HG03354 (cell line): Measurements from ENCODE around the gene CPN2.

Experiments
- ATAC-seq: cut with Tn5 transposase; IDR thresholded peaks from one replicate; pipeline ENCODE4 v1.9.1; 2021; ENCODE audit warnings: mild to moderate bottlenecking; ENCODE audit not compliant: unreplicated experiment, poor library complexity, severe bottlenecking

Gene CPN2

DNA sequence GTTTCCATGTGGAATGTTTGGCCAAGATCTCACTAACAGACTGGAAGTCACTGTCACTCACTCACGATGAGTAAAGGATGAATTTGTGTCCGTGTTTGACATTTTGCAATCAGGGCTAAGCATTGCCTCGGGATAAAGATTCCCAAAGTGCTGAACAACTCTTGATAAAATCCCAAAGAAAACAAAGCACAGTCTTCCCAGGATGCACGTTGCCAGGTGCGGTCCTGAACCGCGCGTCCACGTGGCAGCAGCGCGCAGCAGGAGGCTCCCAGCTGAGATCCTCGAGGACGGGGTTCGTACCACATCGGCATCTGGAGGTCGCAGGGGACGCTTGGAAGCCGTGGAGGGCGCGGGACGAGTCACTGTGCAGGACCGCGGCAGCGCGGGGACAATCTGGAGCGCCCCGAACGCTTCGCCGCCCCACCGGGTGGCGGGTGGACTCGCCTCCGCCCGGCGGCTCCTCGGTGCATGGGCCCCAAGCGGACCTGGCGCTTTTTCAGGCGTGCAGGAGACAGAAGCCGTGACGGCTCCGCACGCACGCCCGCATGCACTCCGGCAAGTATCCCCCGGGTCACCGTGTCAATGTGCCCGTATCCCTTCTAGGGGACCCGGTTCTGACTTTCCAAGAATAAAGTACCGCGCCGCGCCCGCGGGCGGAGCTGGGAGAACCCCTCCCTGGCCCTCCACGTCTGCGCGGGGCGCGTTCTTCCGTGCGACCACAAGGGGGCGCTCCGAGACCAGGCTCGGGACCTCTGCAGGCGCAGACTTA is 17.7 kb downstream of the CPN2 start:
- ATAC-seq = peak; percentile 93

DNA sequence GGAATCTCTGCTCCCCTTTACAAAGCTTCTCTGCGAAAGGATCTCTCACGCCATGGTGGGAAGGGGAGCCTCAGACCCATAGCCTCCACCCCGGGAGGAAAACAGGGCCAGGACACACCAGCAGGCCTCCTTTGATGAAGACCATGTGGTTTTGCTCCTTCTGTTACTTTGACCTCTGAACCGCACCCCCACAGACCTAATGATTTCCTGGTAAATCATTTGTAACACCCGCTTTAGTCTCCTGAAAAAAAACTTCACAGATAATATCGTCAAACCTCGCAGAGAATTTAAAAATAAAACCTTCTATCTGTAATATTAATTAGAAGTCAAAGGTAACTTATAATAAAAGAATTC is 18.3 kb downstream of the CPN2 start:
- ATAC-seq = no peak

DNA sequence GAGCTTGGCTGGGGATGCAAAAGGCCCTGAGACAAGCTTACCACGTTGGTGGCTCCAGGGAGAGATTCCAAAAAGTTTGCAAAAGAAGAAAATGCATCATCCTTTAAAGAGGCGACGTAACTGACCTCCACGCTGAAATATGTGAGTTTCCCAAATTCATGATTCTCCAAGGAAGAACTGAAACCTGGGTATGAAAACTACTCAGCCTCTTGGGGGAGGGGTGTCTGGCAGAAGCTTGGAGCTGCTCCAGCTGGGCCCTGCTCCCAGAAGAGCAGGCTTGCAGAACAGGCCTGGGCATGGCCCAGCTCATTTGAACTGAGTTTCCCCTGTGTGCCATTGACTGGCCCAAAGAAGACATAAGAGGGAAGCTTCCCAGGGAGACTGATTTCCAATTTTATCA is 20.5 kb downstream of the CPN2 start:
- no peak for ATAC-seq

DNA sequence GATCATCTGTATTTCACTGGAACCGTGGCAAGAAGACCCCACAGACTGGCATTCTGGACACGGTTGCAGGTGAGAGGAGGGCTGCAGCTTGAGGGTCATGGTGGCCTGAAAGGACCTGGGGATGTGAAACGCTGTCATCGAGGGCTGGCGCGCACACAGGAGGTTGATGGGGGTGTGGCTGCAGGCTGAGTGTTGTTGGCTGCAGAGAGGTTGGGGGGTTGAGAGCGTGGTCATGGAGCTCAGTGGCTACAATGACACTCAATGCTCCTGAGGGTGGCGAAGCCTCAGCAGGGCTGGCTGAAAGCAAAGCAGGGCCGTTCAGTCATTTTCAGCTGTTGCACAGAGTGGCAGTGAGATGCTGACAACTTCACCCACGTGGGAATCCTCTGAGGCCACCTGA is 21.0 kb downstream of the CPN2 start:
- no peak for ATAC-seq

DNA sequence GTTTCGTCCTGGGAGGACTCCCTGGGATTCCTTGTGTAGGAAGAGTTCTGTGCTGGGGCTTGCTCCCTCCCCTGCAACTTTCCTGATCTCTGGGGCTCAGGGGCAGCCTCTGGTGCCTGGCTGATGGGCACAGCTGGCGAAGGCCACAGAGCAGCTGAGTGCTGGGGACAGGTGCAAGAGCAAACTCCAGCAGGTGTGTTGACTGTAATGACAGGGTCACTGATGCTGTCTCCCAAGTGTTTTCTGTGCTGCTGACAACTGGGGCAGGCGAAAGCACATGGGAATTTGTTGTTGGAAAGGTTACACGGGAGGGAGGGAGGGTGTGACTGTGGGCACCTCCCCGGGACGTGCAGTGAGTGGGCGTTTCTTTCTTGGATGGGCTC is 21.6 kb downstream of the CPN2 start:
- no peak for ATAC-seq

DNA sequence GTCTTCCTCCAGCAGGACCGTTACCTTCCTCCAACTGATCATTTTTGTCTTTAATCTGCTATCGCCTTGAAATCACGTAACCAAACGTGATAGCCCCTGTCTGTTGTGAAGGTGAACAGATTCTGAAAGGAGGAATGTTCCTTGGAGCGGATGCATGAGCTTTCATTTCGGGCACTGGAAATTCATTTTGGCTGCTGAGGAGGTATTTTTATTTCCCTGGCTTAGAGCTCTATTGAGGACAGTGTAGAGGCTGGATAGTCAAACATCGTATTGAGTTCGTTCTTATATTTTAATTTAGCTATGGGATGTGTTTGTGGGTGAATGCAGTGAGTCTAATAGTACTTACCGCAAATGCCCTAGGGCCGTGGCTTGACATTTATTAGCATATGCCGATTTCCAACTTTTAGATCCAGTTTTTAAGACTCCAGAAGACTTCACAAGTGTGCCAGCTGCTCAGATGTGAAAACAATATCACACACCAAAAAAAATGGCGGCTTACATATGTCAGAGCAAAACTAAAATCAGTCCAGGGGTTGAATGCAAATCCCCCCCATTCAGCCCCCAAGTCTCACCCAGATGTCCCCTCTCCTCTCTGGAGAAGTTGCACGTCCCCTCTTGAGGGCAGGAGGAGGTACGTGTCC is 22.1 kb downstream of the CPN2 start:
- no peak for ATAC-seq

DNA sequence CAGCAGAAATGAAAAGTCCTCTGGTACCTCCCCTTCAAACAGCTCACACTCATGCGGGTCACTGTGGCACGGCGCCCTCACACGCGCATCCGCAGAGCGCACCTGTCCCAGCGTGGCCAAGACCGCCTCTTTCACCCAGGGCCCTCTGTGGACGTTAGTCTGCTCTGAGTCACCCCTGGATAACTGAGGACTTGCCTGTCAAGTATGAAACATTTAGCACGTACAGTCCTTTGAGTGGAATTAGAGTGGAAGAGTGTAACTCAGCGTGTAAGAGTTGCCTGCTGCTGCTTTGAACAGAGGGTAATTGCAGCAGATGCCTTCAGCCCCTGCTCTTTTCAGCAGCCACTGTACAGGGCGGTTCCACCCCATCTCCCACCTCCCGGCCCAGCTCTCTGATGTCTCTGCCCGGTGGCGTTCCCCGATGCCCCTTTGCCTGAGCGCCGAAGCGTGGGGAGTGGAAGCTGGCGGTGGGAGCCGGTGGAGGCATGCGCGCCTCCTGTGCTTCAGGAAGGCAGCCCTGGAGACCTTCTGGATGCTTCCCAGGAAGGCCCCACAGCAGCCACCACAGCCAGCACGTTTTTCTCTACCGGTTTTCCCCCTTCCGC is 23.0 kb downstream of the CPN2 start:
- no peak for ATAC-seq

DNA sequence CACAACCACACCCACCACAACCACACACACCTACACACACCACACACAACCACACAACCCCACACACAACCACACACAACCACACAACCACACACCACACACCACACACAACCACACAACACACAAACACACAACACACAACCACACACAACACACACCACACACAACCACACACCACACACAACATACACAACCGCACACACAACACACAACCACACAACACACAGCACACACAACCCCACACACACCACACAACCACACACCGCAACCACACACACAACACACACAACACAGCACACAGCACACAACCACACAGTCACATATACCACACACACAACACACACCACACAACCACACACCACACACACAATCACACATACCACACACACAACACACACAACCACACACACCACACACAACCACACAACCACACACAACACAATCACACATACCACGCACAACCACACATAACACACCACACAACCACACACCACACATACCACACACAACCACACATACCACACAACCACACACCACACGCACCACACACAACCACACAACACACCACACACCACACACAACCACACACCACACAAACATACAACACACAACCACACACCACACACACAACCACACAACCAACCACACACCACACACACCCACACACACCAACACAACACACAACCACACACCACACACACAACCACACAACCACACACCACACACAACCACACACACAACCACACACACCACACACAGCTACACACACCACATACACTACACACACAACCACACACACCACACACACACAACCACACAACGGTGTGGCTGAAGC is 23.7 kb downstream of the CPN2 start:
- ATAC-seq = no peak

DNA sequence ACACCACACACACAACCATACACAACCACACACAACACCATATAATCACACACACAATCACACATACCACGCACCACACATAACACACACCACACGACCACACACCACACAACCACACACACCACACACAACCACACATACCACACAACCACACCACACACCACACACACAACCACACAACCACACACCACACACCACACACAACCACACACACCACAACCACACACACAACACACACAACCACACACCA is 24.2 kb downstream of the CPN2 start:
- no peak for ATAC-seq

DNA sequence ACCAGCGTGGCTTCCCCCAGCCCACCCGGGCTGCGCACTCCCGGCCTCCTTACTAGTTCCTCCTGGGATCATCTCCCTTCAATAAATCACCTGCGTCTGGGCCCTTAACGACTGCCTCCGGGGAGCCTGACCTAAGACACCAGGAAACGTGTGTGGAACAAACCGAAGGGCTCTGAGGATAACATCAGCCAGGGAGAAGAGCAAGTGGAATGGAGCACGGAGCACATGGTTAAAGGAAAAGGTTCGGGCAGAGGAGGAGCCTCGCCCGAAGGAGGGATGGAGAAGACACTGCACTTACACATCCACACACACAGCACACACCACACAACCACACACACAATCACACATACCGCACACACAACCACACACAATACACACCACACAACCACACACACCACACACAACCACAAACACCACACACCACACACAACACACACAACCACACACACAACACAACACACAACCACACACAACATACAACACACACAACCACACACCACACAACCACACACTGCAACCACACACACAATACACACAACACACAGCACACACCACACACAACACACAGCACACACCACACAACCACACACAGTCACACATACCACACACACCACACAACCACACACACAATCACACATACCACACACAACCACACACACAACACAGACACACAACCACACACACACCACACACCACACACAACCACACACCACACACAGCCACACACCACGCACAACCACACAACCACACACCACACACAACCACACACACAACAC is 24.7 kb downstream of the CPN2 start:
- ATAC-seq = no peak

DNA sequence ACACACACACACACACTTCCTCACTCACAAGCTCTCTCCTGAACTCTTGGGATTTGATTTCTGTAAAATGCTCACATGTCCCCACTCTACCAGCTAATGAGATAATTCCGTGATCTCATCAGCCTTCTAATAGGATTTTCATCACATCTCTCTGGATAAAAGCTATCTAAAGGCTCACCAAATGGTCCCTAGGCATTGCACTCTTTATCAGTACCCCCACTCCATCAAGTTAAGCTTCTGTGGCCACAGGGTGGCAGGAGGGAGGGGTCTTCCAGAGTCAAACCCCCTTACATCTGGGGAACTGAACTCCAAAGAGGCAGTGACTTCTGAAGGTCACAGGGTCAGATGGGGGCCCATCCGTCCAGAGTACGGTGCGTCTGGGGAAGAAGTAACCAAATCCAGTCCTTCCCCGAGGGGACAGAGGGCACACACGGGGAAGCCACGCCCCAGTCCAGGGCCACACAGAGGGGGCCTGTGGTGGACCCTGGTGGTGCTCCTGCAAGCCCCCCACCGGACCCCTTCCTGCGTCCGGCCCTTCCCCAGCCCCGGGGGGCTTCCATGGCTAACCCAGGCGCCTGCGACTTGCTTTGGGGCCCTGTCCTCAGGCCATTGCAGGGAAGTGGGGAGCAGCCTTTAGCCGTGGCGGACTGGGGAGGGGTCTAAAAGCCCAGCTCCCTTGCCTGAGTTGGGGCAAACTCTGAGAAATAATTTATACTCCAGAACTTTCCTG is 25.5 kb downstream of the CPN2 start:
- ATAC-seq = no peak

DNA sequence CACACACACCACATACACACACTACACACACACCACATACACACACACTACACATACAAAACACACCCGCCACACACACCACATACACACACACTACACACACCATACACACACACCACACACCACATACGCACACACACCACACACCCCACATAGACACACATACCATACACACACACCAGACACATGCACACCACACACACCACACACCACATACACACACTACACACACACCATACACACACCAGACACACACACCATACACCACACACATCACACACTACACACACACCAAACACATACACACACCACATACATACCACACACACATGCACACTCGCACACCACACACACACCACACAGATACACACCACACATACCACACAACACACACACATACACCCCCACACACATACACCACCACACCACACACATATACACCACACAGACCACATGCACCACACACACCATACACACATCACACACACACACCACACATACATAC is 26.3 kb downstream of the CPN2 start:
- no peak for ATAC-seq

DNA sequence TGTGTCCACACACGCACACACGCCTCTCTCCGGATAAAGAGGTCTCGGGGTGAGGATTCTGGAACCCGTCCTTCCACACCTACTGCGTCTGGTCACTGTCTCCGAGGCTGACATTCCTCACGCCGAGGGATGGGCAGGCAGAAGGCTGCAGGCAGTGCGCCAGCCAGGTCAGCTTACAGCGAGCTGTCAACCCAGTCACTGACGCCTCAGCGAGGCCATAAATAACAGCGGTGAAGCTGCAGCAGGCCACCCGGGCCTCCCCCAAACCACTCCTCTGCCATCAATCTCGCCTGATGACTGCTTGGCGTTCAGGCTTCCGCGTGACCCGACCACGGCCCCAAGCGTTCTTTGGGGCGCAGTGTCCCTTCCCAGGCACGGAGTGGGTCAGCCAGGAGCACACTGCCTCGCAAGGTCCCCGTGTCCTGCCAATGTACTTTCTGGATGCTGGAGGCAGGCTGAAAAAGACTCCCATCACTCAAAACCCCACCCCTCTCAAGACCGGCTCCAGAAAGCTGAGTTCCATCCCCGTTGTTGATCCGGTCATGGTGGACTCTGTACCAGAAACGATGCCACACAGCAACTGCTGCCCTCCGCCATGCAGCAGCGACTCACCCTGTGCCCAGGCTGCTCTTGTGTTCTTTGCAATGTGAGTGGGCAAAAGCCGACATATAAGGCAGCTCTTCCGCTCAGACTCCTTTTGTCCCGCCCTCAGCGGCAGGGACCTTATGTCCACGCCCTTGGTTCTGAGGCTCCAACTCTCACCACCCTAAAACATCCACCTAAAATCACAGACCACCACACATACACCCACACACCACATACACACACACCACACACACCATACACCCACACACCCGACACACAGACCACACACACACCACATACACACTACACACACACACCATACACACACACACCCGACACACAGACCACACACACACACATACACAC is 27.1 kb downstream of the CPN2 start:
- peak; percentile 59 for ATAC-seq

DNA sequence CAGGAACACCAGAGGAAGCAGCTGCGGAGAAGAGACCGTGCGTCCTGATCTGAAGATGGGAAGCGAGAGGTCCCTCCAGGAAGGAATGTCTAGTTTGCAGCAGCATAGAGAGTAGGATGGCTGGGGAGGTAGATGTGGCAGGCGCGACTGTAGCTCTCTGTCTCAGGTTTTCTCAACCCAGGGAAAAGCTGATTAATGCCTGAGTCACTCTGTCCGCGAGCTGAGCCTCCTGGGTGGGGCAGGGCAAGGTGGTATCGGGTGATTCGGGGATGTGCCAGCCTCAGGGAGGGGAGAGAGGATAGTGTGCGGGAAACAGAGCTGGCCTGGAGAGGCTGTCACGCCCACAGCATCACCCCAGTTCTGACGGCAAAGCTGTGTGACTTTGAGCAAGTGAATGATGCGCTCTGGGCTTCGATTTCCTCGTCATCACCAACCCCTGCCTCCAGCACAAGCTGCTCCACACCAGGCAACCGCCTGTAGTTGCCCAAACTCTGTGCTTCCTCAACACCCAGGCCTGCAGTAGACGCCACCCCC is 28.4 kb downstream of the CPN2 start:
- no peak for ATAC-seq

DNA sequence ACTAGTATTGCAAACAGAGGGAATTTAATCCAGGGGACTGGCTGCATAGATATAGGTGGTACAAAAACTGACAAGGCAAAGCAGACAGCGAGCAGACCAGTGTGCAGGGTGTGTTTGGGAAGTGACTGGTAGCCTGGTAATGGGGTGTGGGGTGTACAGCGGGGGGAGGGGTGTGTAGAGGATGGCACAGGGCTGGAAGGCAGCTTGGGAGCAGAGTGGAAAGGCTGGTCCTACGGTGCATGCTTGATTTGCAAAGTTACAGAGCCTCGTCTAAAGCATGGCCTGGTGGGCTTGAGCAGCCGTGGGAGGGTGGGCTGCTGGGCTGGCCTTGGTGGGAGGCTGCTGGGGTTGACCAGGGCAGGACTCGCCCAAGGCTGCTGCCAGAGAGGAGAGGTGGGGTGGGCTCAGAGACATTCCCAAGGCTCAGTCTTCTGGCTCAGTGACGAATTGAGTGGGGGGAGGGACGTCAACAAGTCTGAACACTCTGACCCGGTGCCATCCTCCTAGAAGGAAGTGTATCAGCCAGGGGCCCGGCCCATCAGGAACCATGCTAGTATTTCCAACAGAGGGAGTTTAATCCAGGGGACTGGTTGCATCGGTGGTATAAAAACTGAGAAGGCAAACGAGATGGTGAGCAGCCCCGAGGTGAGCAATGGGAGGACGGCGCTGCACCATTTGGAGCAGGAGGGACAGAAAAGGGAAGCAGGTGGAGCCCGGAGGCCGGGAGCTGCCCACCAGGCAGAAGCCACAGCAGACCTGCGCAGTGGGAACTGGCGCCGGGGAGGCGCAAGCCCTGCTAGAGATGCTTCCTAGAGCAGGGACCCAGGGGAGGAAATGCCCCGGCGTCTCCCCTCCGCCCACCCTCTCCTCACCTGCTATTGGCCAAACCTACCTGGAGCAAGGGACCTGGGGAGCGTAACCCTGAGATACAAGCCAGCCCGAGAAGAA is 29.2 kb downstream of the CPN2 start:
- ATAC-seq = no peak

DNA sequence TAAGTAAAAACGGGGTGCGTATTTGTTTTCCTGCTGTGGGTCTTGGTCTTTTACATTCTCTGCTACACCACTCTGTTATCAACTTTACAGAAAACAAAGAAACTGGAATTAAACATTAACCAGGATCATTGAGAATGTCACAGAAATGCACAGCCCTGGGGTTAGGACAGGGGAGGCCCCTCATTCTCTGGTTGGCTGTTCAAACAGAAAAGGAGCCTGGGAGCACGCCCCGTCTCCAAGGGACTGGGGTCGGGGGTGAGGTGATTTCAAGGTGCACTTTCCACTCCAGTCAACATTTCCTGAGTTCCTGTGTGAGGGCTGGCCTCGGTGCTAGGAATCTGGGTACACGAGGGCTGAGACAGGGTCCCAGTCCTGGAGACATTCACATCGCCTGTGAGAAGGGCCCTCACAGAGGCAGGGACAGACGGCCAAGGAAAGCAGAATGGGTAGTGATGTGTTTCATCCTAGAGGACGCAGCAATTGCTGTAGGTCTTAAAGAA is 30.3 kb downstream of the CPN2 start:
- ATAC-seq = no peak

DNA sequence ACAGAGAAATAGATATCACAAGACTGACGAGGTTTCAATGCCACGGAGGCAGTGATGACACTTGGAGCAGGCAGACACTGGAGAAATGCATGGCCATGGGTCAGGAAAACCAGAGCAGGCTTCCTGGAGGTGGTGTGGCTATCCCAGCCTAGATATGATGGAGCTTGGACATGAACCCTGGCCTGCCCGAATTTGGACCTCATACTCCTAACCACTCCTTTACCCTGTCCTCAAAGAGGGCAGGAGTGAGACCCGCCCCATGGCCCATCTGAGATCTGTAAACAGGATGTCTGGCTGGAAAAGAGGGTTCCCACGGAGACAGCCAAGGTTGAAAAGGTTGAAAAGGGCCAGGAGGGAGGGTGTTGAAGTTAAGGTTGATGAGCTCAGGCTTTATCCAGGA is 31.0 kb downstream of the CPN2 start:
- no peak for ATAC-seq
